22Rv1 (cell line): ENCODE data around the gene MLH1.

Source experiments
- H3K27ac ChIP-seq: fragments of 450-650 bp; 2 replicates; pipeline ENCODE4 v1.5.1; 2017
- CTCF ChIP-seq: fragments of 450-650 bp; IDR thresholded peaks from 2 replicates; pipeline ENCODE4 v1.5.1; 2017; ENCODE audit warnings: mild to moderate bottlenecking
- ZFX ChIP-seq: fragments of 450-650 bp; IDR thresholded peaks from 2 replicates; pipeline ENCODE4 v1.6.1; 2017; ENCODE audit warnings: antibody characterized with exemption, borderline replicate concordance

The MLH1 gene

GRCh38 chr3:37016903-37017302 is 23.6 kb downstream of the MLH1 start:
- TF ChIP-seq CTCF (no peak), ZFX (no peak)
- H3K27ac ChIP-seq: no peak overlapping the region

DNA sequence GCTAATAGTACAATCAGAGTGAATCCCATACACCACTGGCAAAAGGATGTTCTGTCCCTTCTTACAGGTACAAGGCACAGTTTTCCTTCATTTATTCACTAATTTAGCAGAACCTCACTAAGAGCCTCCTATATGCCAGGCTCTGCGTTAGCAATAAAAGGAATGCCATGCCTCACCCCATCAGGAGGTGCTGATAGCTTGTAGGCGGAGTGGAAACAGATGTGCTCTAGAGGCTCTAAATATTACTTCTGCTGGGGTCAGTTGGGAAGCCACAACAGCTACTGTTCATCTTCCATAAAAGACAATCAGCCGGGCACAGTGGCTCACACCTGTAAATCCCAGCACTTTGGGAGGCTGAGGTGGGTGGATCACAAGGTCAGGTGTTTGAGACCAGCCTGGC is 24.4 kb downstream of the MLH1 start:
- TF ChIP-seq CTCF (no peak), ZFX (no peak)
- H3K27ac ChIP-seq: no peak overlapping the region

- TF ChIP-seq ZFX (no peak), CTCF (peak; percentile 22)
- no peak overlapping the region for H3K27ac ChIP-seq
These were observed 30.8 kb downstream of the MLH1 start for GRCh38 chr3:37024092-37024491.

DNA sequence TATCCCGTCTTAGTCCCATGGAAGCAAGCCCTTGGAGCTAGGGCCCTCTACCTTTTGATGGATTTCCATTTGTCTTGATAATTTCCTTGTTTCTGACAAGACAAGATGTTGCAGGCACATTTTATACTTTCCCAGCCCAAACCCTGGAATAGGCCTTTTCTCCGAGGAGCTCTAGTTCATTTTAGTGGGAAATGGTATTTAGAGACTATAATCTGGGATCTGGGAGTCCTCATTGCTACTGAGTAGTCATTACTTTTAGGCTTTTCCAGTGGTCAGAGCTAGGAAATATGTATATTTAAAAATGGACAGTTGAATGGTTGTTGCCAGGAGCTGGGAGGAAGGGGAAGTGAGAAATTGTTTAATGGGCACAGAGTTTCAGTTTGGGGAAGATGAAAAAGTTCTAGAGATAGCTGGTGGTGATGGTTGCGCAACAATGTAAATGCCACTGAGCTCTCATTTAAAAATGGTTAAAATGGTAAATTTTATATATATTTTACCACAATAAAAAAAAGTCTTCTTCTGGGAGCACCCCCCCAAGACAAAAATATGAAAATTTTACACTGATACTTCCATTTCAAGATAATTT is 31.6 kb downstream of the MLH1 start:
- TF ChIP-seq CTCF: no peak
- no peak for TF ChIP-seq ZFX
- H3K27ac ChIP-seq: no peak overlapping the region

DNA sequence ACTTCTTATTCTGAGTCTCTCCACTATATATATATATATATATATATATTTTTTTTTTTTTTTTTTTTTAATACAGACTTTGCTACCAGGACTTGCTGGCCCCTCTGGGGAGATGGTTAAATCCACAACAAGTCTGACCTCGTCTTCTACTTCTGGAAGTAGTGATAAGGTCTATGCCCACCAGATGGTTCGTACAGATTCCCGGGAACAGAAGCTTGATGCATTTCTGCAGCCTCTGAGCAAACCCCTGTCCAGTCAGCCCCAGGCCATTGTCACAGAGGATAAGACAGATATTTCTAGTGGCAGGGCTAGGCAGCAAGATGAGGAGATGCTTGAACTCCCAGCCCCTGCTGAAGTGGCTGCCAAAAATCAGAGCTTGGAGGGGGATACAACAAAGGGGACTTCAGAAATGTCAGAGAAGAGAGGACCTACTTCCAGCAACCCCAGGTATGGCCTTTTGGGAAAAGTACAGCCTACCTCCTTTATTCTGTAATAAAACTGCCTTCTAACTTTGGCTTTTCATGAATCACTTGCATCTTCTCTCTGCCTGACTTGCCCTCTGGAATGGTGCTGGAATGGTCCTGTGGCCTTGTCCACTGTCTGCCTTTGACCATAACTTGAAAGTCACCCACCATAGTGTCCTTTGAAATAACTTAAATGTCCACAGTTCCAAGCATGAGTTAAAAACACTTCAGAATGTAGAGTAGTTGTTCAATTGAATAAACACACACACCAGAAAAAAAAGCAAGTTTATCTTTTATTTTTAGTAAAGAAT is 32.4 kb downstream of the MLH1 start:
- H3K27ac ChIP-seq: no peak overlapping the region
- TF ChIP-seq CTCF (no peak), ZFX (no peak)

DNA sequence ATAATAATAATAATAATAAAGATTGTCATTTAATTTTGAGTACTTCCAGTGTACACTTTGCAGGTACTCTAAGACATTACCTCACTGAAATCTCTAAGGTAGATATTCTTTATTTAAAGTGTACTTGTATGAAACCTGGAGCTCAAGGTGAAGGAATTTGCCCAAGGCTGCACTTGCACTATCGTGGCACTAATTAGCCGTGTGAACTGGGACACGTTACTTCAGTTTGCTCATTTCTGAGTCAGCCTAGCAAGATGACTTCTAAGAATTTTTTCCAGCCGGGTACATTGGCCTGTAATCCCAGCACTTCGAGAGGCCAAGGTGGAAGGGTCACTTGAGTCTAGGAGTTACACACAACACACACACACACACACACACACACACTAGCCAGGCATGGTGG is 33.5 kb downstream of the MLH1 start:
- H3K27ac ChIP-seq: no peak overlapping the region
- TF ChIP-seq CTCF (no peak), ZFX (no peak)

- no peak overlapping the region for H3K27ac ChIP-seq
- TF ChIP-seq ZFX (no peak), CTCF (no peak)
These were observed 35.0 kb downstream of the MLH1 start for GRCh38 chr3:37028329-37028728.
